ENCODE results near the gene DCBLD1.

Gene DCBLD1

DNA sequence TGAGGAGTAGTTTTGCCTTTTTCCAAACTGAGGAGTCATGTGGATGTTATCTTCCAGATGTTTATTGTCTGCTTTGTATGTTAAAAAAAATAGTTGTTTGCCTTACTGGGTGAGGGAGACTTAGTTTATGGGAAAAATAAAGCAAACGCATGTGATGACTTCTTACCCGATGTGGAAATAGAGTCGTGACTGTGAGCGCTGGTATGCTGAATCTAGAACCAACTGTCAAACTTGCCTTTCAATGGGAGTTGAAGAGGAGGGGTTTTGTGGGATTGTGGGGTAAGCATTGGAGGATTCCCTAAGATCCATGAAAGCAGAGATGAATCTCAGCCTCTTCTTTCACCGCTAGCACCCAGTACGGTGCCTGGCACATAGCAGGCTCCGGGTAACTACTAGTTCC, 5.3 kb downstream of the DCBLD1 start:
- POLR2A ChIA-PET: no interaction called here
- CTCF ChIA-PET: no interaction called here

DNA sequence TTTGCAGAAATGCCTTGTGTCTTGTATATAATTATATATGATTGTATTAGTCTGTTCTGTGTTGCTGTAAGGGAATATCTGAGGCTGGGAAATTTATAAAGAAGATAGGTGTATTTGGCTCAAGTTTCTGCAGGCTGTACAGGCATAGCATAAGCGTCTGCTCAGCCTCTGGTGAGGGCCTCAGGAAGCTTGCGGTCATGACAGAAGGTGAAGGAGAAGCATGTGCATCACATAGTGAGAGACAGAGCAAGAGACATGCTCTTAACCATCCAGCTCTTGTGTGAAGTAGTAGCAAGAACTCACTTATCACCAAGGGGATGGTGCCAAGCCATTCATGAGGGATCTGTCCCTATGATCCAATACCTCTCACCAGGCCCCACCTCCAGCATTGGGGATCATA, 6.5 kb downstream of the DCBLD1 start:
- H3K36me3 ChIP-seq (ENCODE audit: control insufficient read depth in 2 of 2, insufficient read depth in 1 of 2, low read length in 2 of 2): peaks cover 0 to 12% of the 10 kb centered on the region in 2 experiments; a peak in 1 of 3 replicates
- H3K9me3 ChIP-seq (ENCODE audit: control insufficient read depth, insufficient read depth, low read depth, low read length): no peaks in the 10 kb centered on the region
- no peak overlapping the region for H3K27ac ChIP-seq (ENCODE audit: extremely low read depth, low read depth, low read length)
- ChIA-PET POLR2A (interaction anchor here (0.6 kb wide), 1 partner anchor 10 kb away, joined by 3 read pairs; no protein-coding TSS in a partner anchor), CTCF (interaction anchor here (1.2 to 1.3 kb wide), 2 partner anchors 34 to 39 kb away, joined by 3 to 4 read pairs; no protein-coding TSS in a partner anchor)
- H3K4me3 ChIP-seq (ENCODE audit: low read depth, low read length): no peak overlapping the region
- H3K4me1 ChIP-seq (ENCODE audit: control insufficient read depth, insufficient read depth, low read length): peaks cover 4% of the 10 kb centered on the region; the same call in 1 of the 2 replicates
- TF ChIP-seq, protein P1, sequence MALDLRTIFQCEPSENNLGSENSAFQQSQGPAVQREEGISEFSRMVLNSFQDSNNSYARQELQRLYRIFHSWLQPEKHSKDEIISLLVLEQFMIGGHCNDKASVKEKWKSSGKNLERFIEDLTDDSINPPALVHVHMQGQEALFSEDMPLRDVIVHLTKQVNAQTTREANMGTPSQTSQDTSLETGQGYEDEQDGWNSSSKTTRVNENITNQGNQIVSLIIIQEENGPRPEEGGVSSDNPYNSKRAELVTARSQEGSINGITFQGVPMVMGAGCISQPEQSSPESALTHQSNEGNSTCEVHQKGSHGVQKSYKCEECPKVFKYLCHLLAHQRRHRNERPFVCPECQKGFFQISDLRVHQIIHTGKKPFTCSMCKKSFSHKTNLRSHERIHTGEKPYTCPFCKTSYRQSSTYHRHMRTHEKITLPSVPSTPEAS (tag by site-specific recombination; IDR thresholded peaks at IDR 0.05): no peak
- no peak for TF ChIP-seq ZNF701 (tag by site-specific recombination; IDR thresholded peaks at IDR 0.05)
- TF ChIP-seq ZNF596 (tag by site-specific recombination; IDR thresholded peaks at IDR 0.05): no peak

More for the DNA sequence above, 5.3 kb downstream of the DCBLD1 start:
- Histone ChIP-seq H3K36me3 (ENCODE audit: control insufficient read depth in 2 of 2, insufficient read depth in 1 of 2, low read length in 2 of 2) (peaks cover 0 to 12% of the 10 kb centered on the region in 2 experiments; a peak in 1 of 3 replicates), H3K27ac (ENCODE audit: extremely low read depth, low read depth, low read length) (no peak overlapping the region), H3K9me3 (ENCODE audit: control insufficient read depth, insufficient read depth, low read depth, low read length) (no peaks in the 10 kb centered on the region), H3K4me1 (ENCODE audit: control insufficient read depth, insufficient read depth, low read length) (peaks cover 3% of the 10 kb centered on the region; the same call in 1 of the 2 replicates), H3K4me3 (ENCODE audit: low read depth, low read length) (no peak overlapping the region)
- TF ChIP-seq OVOL3 (tag by site-specific recombination; IDR thresholded peaks at IDR 0.05) (no peak), ZNF510 (tag by site-specific recombination; IDR thresholded peaks at IDR 0.05; ENCODE audit: insufficient replicate concordance) (no peak), ZNF37A (tag by site-specific recombination; IDR thresholded peaks at IDR 0.05) (no peak)

DNA sequence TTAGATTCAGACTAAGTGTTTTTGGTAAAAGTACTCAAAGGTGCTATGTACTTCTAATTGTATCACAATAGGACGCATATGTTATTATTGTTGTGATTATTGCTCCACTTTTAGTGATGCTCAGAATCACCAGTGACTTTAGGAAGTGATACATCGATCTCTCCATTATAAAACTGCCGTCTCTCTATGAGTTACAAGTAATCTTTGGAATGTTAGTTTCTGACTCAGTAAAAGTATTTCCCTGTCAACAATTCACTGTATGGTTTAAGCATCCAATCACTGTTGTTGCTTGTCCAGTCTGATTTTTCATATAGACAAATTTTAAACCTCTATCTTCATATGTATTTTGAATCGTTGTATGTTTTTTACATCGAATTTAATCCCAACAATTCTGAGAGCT, 9.4 kb downstream of the DCBLD1 start:
- TF ChIP-seq, protein P2, sequence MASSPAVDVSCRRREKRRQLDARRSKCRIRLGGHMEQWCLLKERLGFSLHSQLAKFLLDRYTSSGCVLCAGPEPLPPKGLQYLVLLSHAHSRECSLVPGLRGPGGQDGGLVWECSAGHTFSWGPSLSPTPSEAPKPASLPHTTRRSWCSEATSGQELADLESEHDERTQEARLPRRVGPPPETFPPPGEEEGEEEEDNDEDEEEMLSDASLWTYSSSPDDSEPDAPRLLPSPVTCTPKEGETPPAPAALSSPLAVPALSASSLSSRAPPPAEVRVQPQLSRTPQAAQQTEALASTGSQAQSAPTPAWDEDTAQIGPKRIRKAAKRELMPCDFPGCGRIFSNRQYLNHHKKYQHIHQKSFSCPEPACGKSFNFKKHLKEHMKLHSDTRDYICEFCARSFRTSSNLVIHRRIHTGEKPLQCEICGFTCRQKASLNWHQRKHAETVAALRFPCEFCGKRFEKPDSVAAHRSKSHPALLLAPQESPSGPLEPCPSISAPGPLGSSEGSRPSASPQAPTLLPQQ (tag by site-specific recombination; IDR thresholded peaks at IDR 0.05): no peak
- TF ChIP-seq ZBTB7A (tag by site-specific recombination; IDR thresholded peaks at IDR 0.05; ENCODE audit: low read depth) (no peak), ZNF426 (tag by site-specific recombination; IDR thresholded peaks at IDR 0.05) (no peak), ZNF701 (tag by site-specific recombination; IDR thresholded peaks at IDR 0.05) (no peak), ZNF664 (tag by site-specific recombination; IDR thresholded peaks at IDR 0.05) (no peak), ZNF394 (tag by site-specific recombination; IDR thresholded peaks at IDR 0.05; ENCODE audit: borderline replicate concordance) (no peak), HOXD13 (CRISPR knock-in tag; IDR thresholded peaks at IDR 0.05; ENCODE audit: borderline replicate concordance) (no peak), ZNF571 (tag by site-specific recombination; IDR thresholded peaks at IDR 0.05) (no peak), ZNF157 (tag by site-specific recombination; IDR thresholded peaks at IDR 0.05) (no peak), ZNF558 (tag by site-specific recombination; IDR thresholded peaks at IDR 0.05) (no peak), ZNF214 (tag by site-specific recombination; IDR thresholded peaks at IDR 0.05; ENCODE audit: borderline replicate concordance) (no peak), GLIS2 (tag by site-specific recombination; IDR thresholded peaks at IDR 0.05) (no peak), PRDM1 (tag by site-specific recombination; IDR thresholded peaks at IDR 0.05) (no peak)
- TF ChIP-seq, protein P3, sequence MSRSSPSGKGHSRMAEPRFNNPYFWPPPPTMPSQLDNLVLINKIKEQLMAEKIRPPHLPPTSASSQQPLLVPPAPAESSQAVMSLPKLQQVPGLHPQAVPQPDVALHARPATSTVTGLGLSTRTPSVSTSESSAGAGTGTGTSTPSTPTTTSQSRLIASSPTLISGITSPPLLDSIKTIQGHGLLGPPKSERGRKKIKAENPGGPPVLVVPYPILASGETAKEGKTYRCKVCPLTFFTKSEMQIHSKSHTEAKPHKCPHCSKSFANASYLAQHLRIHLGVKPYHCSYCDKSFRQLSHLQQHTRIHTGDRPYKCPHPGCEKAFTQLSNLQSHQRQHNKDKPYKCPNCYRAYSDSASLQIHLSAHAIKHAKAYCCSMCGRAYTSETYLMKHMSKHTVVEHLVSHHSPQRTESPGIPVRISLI (tag by site-specific recombination; IDR thresholded peaks at IDR 0.05): no peak
- TF ChIP-seq, protein P4, sequence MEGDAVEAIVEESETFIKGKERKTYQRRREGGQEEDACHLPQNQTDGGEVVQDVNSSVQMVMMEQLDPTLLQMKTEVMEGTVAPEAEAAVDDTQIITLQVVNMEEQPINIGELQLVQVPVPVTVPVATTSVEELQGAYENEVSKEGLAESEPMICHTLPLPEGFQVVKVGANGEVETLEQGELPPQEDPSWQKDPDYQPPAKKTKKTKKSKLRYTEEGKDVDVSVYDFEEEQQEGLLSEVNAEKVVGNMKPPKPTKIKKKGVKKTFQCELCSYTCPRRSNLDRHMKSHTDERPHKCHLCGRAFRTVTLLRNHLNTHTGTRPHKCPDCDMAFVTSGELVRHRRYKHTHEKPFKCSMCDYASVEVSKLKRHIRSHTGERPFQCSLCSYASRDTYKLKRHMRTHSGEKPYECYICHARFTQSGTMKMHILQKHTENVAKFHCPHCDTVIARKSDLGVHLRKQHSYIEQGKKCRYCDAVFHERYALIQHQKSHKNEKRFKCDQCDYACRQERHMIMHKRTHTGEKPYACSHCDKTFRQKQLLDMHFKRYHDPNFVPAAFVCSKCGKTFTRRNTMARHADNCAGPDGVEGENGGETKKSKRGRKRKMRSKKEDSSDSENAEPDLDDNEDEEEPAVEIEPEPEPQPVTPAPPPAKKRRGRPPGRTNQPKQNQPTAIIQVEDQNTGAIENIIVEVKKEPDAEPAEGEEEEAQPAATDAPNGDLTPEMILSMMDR (tag by site-specific recombination; IDR thresholded peaks at IDR 0.05): no peak
- H3K27ac ChIP-seq (ENCODE audit: extremely low read depth, low read depth, low read length): no peak overlapping the region
- no peaks in the 10 kb centered on the region for H3K9me3 ChIP-seq (ENCODE audit: control insufficient read depth, insufficient read depth, low read depth, low read length)
- peaks cover 0 to 4% of the 10 kb centered on the region in 2 experiments; a peak in 1 of 3 replicates for H3K36me3 ChIP-seq (ENCODE audit: control insufficient read depth in 2 of 2, insufficient read depth in 1 of 2, low read length in 2 of 2)
- ChIA-PET POLR2A (no interaction called here), CTCF (interaction anchor here (0.6 to 1.3 kb wide), 4 partner anchors 12 to 139 kb away, joined by 3 to 7 read pairs (median 3); no protein-coding TSS in a partner anchor)
- no peak overlapping the region for H3K4me3 ChIP-seq (ENCODE audit: low read depth, low read length)
- H3K4me1 ChIP-seq (ENCODE audit: control insufficient read depth, insufficient read depth, low read length): peaks cover 8% of the 10 kb centered on the region
